H1 (cell line): ENCODE measurements around the gene CISD1.

Experiments used
- CBX5 ChIP-seq: fragments of 300-800, 300-1000 bp; sonication (generic); IDR thresholded peaks from 2 replicates; pipeline ENCODE4 v1.7.1; 2016; ENCODE audit warnings: antibody characterized with exemption, low read length, low read depth
- EGR1 ChIP-seq: IDR thresholded peaks from 2 replicates; pipeline ENCODE4 v1.6.1; 2011; ENCODE audit warnings: low read depth, low read length, borderline replicate concordance
- POLR2A ChIP-seq, 2 experiments: IDR thresholded peaks; 1 replicate in 1 of 2; 2 replicates in 1 of 2; pipeline ENCODE4 v1.6.1; 2011; ENCODE audit warnings: low read depth in 2 of 2, low read length in 2 of 2, mild to moderate bottlenecking in 2 of 2; ENCODE audit errors: control extremely low read depth in 1 of 2
- POLR2AphosphoS5 ChIP-seq: IDR thresholded peaks from 2 replicates; pipeline ENCODE4 v1.6.1; 2011; ENCODE audit warnings: low read depth, low read length
- SP1 ChIP-seq: IDR thresholded peaks from 2 replicates; pipeline ENCODE4 v1.6.1; 2011; ENCODE audit warnings: low read depth, low read length
- TBP ChIP-seq: IDR thresholded peaks from 2 replicates; pipeline ENCODE4 v1.6.1; 2011; ENCODE audit warnings: low read depth, low read length, improper control_type of control experiment
- ZNF274 ChIP-seq: IDR thresholded peaks from 2 replicates; pipeline ENCODE4 v1.7.0; 2012; ENCODE audit warnings: low read length, borderline replicate concordance; ENCODE audit errors: extremely low read depth
- TF ChIP-seq, protein P1 (sequence below), 3 experiments: IDR thresholded peaks; 1 replicate in 2 of 3; 2 replicates in 1 of 3; pipeline versions ENCODE4 v1.5.1 to v1.6.1; 2011; ENCODE audit warnings: low read length in 3 of 3, mild to moderate bottlenecking in 3 of 3, inconsistent platforms in 2 of 3, low read depth in 1 of 3, moderate library complexity in 1 of 3; ENCODE audit not compliant: insufficient read depth in 1 of 3; ENCODE audit errors: control extremely low read depth in 1 of 3
- TF ChIP-seq, protein P2 (sequence below): IDR thresholded peaks from 2 replicates; pipeline ENCODE4 v1.6.1; 2011; ENCODE audit warnings: low read length, improper control_type of control experiment

DNA sequence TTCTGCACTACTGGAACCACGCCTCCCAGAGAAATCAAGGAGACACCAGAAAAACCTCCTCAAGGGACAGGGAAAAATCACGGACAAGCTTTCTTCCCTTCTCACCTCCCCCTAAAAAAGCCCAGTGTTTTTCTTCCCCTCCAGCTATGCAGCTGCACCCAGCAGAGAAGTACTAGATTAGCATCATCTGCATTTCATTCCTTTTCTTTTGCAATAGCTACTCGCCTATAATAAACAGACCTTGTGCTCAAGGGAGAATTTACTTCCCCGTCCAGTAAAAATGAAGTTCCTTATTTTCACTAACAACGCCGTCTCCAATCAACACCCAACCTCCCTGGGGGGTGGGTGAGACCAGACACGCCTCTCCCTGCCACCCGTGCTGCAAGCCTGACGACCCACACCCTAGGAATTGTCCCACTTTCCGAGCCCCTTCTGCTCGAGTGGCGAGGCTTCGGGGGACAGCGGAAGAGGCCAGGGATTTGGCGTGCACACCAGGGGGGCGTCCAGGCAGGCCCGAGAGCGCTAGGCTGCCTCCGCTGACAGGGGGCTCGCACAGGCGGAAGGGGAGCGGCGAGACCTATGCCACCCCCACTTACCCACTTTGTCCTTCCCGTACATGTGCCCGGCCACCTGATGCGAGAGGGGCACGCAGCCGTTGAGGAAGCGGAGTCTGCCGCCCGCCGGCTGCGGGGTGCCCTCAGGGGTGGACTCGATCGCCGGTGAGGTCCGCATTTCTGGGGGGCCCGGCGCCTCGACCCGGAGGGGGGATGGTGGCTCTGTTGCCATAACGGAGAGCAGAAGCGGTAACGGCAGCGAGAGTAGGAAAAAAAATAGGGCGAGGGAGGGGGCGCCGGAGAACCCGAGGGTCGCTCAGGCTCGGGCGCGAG is 1.9 kb upstream of the CISD1 start:
- TF ChIP-seq, protein P1, sequence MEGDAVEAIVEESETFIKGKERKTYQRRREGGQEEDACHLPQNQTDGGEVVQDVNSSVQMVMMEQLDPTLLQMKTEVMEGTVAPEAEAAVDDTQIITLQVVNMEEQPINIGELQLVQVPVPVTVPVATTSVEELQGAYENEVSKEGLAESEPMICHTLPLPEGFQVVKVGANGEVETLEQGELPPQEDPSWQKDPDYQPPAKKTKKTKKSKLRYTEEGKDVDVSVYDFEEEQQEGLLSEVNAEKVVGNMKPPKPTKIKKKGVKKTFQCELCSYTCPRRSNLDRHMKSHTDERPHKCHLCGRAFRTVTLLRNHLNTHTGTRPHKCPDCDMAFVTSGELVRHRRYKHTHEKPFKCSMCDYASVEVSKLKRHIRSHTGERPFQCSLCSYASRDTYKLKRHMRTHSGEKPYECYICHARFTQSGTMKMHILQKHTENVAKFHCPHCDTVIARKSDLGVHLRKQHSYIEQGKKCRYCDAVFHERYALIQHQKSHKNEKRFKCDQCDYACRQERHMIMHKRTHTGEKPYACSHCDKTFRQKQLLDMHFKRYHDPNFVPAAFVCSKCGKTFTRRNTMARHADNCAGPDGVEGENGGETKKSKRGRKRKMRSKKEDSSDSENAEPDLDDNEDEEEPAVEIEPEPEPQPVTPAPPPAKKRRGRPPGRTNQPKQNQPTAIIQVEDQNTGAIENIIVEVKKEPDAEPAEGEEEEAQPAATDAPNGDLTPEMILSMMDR (IDR thresholded peaks at IDR 0.05; ENCODE audit: control extremely low read depth in 1 of 3, insufficient read depth in 1 of 3, low read depth in 1 of 3, low read length in 3 of 3): no peak
- TF ChIP-seq EGR1 (no peak), POLR2AphosphoS5 (no peak), POLR2A (IDR thresholded peaks at IDR 0.05; ENCODE audit: control extremely low read depth in 1 of 2, low read depth in 2 of 2, low read length in 2 of 2) (no peak), CBX5 (no peak), SP1 (no peak), ZNF274 (no peak), TBP (no peak)
- TF ChIP-seq, protein P2, sequence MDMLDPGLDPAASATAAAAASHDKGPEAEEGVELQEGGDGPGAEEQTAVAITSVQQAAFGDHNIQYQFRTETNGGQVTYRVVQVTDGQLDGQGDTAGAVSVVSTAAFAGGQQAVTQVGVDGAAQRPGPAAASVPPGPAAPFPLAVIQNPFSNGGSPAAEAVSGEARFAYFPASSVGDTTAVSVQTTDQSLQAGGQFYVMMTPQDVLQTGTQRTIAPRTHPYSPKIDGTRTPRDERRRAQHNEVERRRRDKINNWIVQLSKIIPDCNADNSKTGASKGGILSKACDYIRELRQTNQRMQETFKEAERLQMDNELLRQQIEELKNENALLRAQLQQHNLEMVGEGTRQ: no peak
